ENCODE measurements around the gene MED17.
"Not testable (repeated sequence)": the region's sequence is repeated elsewhere in the genome, so short reads cannot be mapped to it uniquely, and the experiment has no call there.

Gene MED17

DNA sequence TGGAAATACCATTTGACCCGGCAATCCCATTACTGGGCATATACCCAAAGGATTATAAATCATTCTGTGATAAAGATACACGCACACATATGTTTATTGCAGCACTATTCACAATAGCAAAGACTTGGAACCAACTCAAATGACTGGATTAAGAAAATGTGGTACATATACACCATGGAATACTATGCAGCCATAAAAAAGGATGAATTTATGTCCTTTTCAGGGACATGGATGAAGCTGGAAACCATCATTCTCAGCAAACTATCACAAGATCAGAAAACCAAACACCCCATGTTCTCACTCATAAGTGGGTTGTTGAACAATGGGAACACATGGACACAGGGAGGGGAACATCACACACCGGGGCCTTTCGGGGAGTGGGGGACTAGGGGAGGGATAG, 25.0 kb upstream of the MED17 start:
- H3K4me3 ChIP-seq (ENCODE audit: low read depth in 1 of 2, low read length in 2 of 2); H3K9me3 ChIP-seq (ENCODE audit: control insufficient read depth in 1 of 2, low read length in 2 of 2); H3K27ac ChIP-seq (ENCODE audit: low read length); H3K4me1 ChIP-seq (ENCODE audit: control insufficient read depth in 1 of 2, insufficient read depth in 2 of 2, low read length in 2 of 2); H3K27me3 ChIP-seq (ENCODE audit: low read depth, low read length): not testable (repeated sequence)
- H3K36me3 ChIP-seq (ENCODE audit: control insufficient read depth in 1 of 2, insufficient read depth in 2 of 2, low read length in 2 of 2): peaks cover 25 to 79% of the 10 kb centered on the region in 2 donors

GRCh38 chr11:93761910-93762309, 22.2 kb upstream of the MED17 start:
- Histone ChIP-seq H3K27me3 (ENCODE audit: low read depth, low read length) (no peaks in the 10 kb centered on the region), H3K27ac (ENCODE audit: low read length) (no peak overlapping the region), H3K4me3 (ENCODE audit: low read depth in 1 of 2, low read length in 2 of 2) (no peak overlapping the region), H3K9me3 (ENCODE audit: control insufficient read depth in 1 of 2, low read length in 2 of 2) (no peaks in the 10 kb centered on the region), H3K36me3 (ENCODE audit: control insufficient read depth in 1 of 2, insufficient read depth in 2 of 2, low read length in 2 of 2) (peaks cover 19 to 62% of the 10 kb centered on the region in 2 donors), H3K4me1 (ENCODE audit: control insufficient read depth in 1 of 2, insufficient read depth in 2 of 2, low read length in 2 of 2) (peaks cover 0 to 3% of the 10 kb centered on the region in 2 donors)

DNA sequence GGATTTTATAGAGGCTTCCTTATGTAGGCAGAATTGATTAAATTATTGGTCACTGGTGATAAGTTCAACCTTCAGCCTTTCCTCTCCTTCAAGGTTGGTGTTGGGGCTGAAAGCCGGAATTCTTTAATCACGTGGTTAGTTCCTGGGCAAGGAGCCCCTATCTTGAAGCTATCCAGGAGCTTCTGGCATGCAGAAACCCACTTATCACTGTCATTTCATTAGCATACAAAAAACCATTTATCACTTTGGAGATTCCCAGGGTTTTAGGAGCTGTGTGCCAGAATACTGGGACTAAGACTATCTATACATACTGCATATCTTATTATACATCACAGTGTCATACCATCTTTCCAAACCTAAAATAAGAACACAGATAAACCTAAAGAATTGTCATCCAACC, 18.5 kb upstream of the MED17 start:
- Histone ChIP-seq H3K27me3 (ENCODE audit: low read depth, low read length) (no peaks in the 10 kb centered on the region), H3K4me3 (ENCODE audit: low read depth in 1 of 2, low read length in 2 of 2) (no peak overlapping the region), H3K4me1 (ENCODE audit: control insufficient read depth in 1 of 2, insufficient read depth in 2 of 2, low read length in 2 of 2) (peaks cover 0 to 3% of the 10 kb centered on the region in 2 donors), H3K36me3 (ENCODE audit: control insufficient read depth in 1 of 2, insufficient read depth in 2 of 2, low read length in 2 of 2) (peaks cover 9 to 28% of the 10 kb centered on the region in 2 donors), H3K9me3 (ENCODE audit: control insufficient read depth in 1 of 2, low read length in 2 of 2) (no peaks in the 10 kb centered on the region), H3K27ac (ENCODE audit: low read length) (no peak overlapping the region)

- Histone ChIP-seq H3K4me1 (ENCODE audit: control insufficient read depth in 1 of 2, insufficient read depth in 2 of 2, low read length in 2 of 2) (peaks cover 0 to 3% of the 10 kb centered on the region in 2 donors), H3K27ac (ENCODE audit: low read length) (no peak overlapping the region), H3K36me3 (ENCODE audit: control insufficient read depth in 1 of 2, insufficient read depth in 2 of 2, low read length in 2 of 2) (peaks cover 3 to 19% of the 10 kb centered on the region in 2 donors), H3K27me3 (ENCODE audit: low read depth, low read length) (no peaks in the 10 kb centered on the region), H3K4me3 (ENCODE audit: low read depth in 1 of 2, low read length in 2 of 2) (no peak overlapping the region), H3K9me3 (ENCODE audit: control insufficient read depth in 1 of 2, low read length in 2 of 2) (no peaks in the 10 kb centered on the region)
These were observed 17.6 kb upstream of the MED17 start for GRCh38 chr11:93766504-93766903.

DNA sequence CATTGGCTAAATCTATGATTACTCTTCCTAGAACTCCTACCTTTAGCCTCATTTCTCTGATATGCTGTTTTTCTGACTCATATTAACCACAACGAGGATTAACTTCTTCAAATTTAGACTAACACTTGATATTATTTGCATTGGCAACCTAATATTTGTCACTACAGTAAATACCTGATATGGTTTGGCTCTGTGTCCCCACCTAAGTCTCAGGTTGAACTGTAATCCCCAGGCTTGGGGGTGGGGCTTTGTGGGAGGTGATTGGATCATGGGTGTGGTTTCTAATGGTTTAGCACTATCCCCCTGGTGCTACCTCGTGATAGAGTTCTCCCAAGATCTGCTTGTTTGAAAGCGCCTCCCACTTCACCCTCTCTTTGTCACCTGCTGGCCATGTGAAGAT, 17.1 kb upstream of the MED17 start:
- H3K27me3 ChIP-seq (ENCODE audit: low read depth, low read length): no peaks in the 10 kb centered on the region
- no peak overlapping the region for H3K27ac ChIP-seq (ENCODE audit: low read length)
- H3K36me3 ChIP-seq (ENCODE audit: control insufficient read depth in 1 of 2, insufficient read depth in 2 of 2, low read length in 2 of 2): peaks cover 3 to 19% of the 10 kb centered on the region in 2 donors
- H3K4me3 ChIP-seq (ENCODE audit: low read depth in 1 of 2, low read length in 2 of 2): no peak overlapping the region
- H3K4me1 ChIP-seq (ENCODE audit: control insufficient read depth in 1 of 2, insufficient read depth in 2 of 2, low read length in 2 of 2): peaks cover 0 to 3% of the 10 kb centered on the region in 2 donors
- H3K9me3 ChIP-seq (ENCODE audit: control insufficient read depth in 1 of 2, low read length in 2 of 2): no peaks in the 10 kb centered on the region

GRCh38 chr11:93770160-93770559, 13.9 kb upstream of the MED17 start:
- Histone ChIP-seq H3K9me3 (ENCODE audit: control insufficient read depth in 1 of 2, low read length in 2 of 2) (no peaks in the 10 kb centered on the region), H3K4me1 (ENCODE audit: control insufficient read depth in 1 of 2, insufficient read depth in 2 of 2, low read length in 2 of 2) (peaks cover 0 to 3% of the 10 kb centered on the region in 2 donors), H3K36me3 (ENCODE audit: control insufficient read depth in 1 of 2, insufficient read depth in 2 of 2, low read length in 2 of 2) (no peaks in the 10 kb centered on the region), H3K27me3 (ENCODE audit: low read depth, low read length) (no peaks in the 10 kb centered on the region), H3K4me3 (ENCODE audit: low read depth in 1 of 2, low read length in 2 of 2) (no peak overlapping the region), H3K27ac (ENCODE audit: low read length) (no peak overlapping the region)

DNA sequence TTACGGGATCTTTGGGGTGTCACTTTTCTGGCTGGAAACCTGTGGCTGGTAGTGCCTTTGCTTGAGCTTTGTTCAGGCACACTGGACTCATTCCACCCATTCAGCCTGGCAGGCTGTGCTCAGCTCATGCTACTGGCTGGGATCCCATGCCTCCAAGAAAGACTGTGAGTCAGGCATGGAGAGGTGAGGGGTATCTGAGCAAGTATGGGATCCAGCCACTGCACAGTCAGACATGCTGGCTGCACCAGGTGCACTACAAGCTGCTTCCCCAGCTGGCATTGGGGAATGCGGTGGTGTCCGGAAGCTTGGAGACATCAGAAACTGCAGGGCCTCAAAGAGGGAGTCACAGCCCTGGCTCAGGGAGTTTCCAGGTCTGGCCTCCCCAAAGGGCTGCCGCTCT, 12.0 kb upstream of the MED17 start:
- Histone ChIP-seq H3K27ac (ENCODE audit: low read length) (no peak overlapping the region), H3K36me3 (ENCODE audit: control insufficient read depth in 1 of 2, insufficient read depth in 2 of 2, low read length in 2 of 2) (no peaks in the 10 kb centered on the region)

GRCh38 chr11:93773045-93773477, 11.0 kb upstream of the MED17 start:
- H3K9me3 ChIP-seq (ENCODE audit: control insufficient read depth in 1 of 2, low read length in 2 of 2): no peaks in the 10 kb centered on the region
- H3K36me3 ChIP-seq (ENCODE audit: control insufficient read depth in 1 of 2, insufficient read depth in 2 of 2, low read length in 2 of 2): no peaks in the 10 kb centered on the region
- H3K27ac ChIP-seq (ENCODE audit: low read length): no peak overlapping the region
- H3K4me1 ChIP-seq (ENCODE audit: control insufficient read depth in 1 of 2, insufficient read depth in 2 of 2, low read length in 2 of 2): no peaks in the 10 kb centered on the region
- no peaks in the 10 kb centered on the region for H3K27me3 ChIP-seq (ENCODE audit: low read depth, low read length)
- no peak overlapping the region for H3K4me3 ChIP-seq (ENCODE audit: low read depth in 1 of 2, low read length in 2 of 2)

More for the DNA sequence above, 12.0 kb upstream of the MED17 start:
- no peaks in the 10 kb centered on the region for H3K27me3 ChIP-seq (ENCODE audit: low read depth, low read length)
- H3K9me3 ChIP-seq (ENCODE audit: control insufficient read depth in 1 of 2, low read length in 2 of 2): no peaks in the 10 kb centered on the region
- no peaks in the 10 kb centered on the region for H3K4me1 ChIP-seq (ENCODE audit: control insufficient read depth in 1 of 2, insufficient read depth in 2 of 2, low read length in 2 of 2)
- no peak overlapping the region for H3K4me3 ChIP-seq (ENCODE audit: low read depth in 1 of 2, low read length in 2 of 2)

- no peaks in the 10 kb centered on the region for H3K27me3 ChIP-seq (ENCODE audit: low read depth, low read length)
- H3K4me3 ChIP-seq (ENCODE audit: low read depth in 1 of 2, low read length in 2 of 2): no peak overlapping the region
- no peaks in the 10 kb centered on the region for H3K9me3 ChIP-seq (ENCODE audit: control insufficient read depth in 1 of 2, low read length in 2 of 2)
- no peaks in the 10 kb centered on the region for H3K4me1 ChIP-seq (ENCODE audit: control insufficient read depth in 1 of 2, insufficient read depth in 2 of 2, low read length in 2 of 2)
- H3K27ac ChIP-seq (ENCODE audit: low read length): no peak overlapping the region
- no peaks in the 10 kb centered on the region for H3K36me3 ChIP-seq (ENCODE audit: control insufficient read depth in 1 of 2, insufficient read depth in 2 of 2, low read length in 2 of 2)
These were observed 10.4 kb upstream of the MED17 start for GRCh38 chr11:93773601-93774200.

DNA sequence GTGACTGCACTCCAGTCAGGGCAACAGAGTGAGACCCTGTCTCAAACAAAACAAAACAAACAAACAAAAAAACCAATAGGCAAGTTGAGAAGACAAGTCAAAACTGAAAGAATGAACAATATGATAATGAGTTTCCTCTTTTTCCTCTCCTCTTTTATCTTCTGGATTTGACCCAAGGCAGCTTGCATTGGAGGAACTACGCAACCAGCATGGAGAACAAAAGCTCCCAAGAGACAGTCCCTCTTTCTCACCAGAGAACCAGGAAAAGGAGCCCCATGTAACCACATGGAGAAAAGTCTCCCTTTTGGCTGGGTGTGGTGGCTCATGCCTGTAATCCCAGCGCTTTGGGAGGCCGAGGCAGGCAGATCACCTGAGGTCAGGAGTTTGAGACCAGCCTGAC, 9.5 kb upstream of the MED17 start:
- not testable (repeated sequence) for H3K27me3 ChIP-seq (ENCODE audit: low read depth, low read length); H3K27ac ChIP-seq (ENCODE audit: low read length); H3K9me3 ChIP-seq (ENCODE audit: control insufficient read depth in 1 of 2, low read length in 2 of 2); H3K4me3 ChIP-seq (ENCODE audit: low read depth in 1 of 2, low read length in 2 of 2); H3K4me1 ChIP-seq (ENCODE audit: control insufficient read depth in 1 of 2, insufficient read depth in 2 of 2, low read length in 2 of 2); H3K36me3 ChIP-seq (ENCODE audit: control insufficient read depth in 1 of 2, insufficient read depth in 2 of 2, low read length in 2 of 2)

DNA sequence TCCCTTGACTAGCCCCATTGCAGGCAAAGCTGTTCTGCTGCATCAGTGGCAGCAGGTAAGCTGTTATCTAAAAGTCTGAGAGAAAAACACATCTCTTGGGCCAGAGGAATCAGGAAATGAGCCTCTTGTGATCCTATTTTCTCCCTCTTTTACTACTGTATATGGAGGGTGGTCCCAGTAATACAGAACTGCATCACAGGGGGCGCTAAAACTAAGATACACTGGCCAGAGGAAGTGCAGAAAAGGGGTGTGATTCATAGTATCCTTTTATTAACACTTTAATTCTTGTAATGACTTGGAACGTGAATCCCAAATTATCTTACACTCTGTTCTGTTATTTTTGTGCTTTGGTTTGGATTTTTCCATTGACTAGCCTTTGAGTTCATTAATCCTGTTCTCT, 8.8 kb upstream of the MED17 start:
- no peaks in the 10 kb centered on the region for H3K9me3 ChIP-seq (ENCODE audit: control insufficient read depth in 1 of 2, low read length in 2 of 2)
- no peak overlapping the region for H3K4me3 ChIP-seq (ENCODE audit: low read depth in 1 of 2, low read length in 2 of 2)
- no peaks in the 10 kb centered on the region for H3K27me3 ChIP-seq (ENCODE audit: low read depth, low read length)
- H3K4me1 ChIP-seq (ENCODE audit: control insufficient read depth in 1 of 2, insufficient read depth in 2 of 2, low read length in 2 of 2): no peaks in the 10 kb centered on the region
- H3K27ac ChIP-seq (ENCODE audit: low read length): no peak overlapping the region
- H3K36me3 ChIP-seq (ENCODE audit: control insufficient read depth in 1 of 2, insufficient read depth in 2 of 2, low read length in 2 of 2): no peaks in the 10 kb centered on the region

DNA sequence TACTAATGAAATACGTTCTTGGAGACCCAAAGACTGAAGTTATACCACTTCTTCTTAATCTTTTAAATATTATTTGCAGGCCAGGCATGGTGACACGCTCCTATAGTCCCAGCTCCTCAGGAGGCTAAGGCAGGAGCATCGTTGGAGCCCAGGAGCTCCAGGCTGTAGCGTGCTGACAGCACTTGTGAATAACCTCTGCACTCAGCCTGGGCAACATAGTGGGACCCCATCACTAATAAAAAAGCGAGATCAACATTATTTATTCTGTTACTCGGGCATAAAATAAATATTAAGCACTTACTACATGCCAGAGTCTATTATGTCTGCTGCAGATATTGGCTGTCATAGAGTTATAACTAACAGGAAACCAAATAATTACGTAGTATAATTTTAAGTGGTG, 720 bp upstream of the MED17 start:
- Histone ChIP-seq H3K4me1 (ENCODE audit: control insufficient read depth in 1 of 2, insufficient read depth in 2 of 2, low read length in 2 of 2) (peaks cover 0 to 26% of the 10 kb centered on the region in 2 donors), H3K4me3 (ENCODE audit: low read depth in 1 of 2, low read length in 2 of 2) (peak overlapping the region; percentile 95 to 99), H3K9me3 (ENCODE audit: control insufficient read depth in 1 of 2, low read length in 2 of 2) (no peaks in the 10 kb centered on the region), H3K27ac (ENCODE audit: low read length) (no peak overlapping the region), H3K27me3 (ENCODE audit: low read depth, low read length) (no peaks in the 10 kb centered on the region), H3K36me3 (ENCODE audit: control insufficient read depth in 1 of 2, insufficient read depth in 2 of 2, low read length in 2 of 2) (peaks cover 0 to 4% of the 10 kb centered on the region in 2 donors)

Data from muscle layer of duodenum (tissue), 2 donors.